SK-N-SH treated with all-trans-retinoic acid at 6 μM for 48 hours (cell line): ENCODE results near the gene SLITRK1.

ENCODE experiments used
- ESRRG ChIP-seq: fragments of 250-450 bp; sonication (Bioruptor Pico); IDR thresholded peaks from 2 replicates; pipeline ENCODE4 v1.6.1; 2021; ENCODE audit warnings: mild to moderate bottlenecking
- ZNF70 ChIP-seq: fragments of 450-650 bp; formaldehyde crosslinking; IDR thresholded peaks from 2 replicates; pipeline ENCODE4 v1.5.0; 2020; ENCODE audit warnings: mild to moderate bottlenecking, moderate library complexity

DNA sequence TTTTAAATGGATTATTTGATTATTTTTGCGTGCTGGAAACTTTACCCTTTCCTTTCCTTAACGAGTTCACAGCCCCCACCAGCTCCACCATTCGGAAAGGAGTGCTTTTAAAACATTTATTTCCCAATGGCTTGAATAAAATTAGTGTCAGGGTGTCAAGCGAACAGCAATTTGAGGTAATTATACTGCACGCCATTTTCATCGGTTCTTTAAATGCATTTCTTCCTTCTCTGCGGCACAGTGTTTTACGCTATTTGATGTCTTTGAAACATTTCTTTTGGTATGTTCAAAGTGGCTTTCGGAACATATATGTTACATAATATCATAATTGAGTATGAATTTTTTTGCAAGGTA is 309 bp upstream of the SLITRK1 start:
- TF ChIP-seq ZNF70 (no peak), ESRRG (CRISPR knock-in tag) (no peak)
